HepG2 (cell line): ENCODE data around the gene C20orf204. TPM values are rescaled to one million over a fixed set of nuclear protein-coding genes. Genes with fewer than 3 reads are reported as not detected.

Source experiments
- HMGXB4 ChIP-seq, 2 experiments: sonication (generic) in 1 of 2; formaldehyde crosslinking in 1 of 2; IDR thresholded peaks; 2 replicates each; pipeline versions ENCODE4 v1.4.0 to v1.6.1; 2018 to 2020; ENCODE audit warnings: missing genetic modification reagents in 2 of 2, borderline replicate concordance in 1 of 2, low read depth in 1 of 2, mild to moderate bottlenecking in 1 of 2, missing biosample characterization in 1 of 2
- IRF2 ChIP-seq: IDR thresholded peaks from 2 replicates; pipeline ENCODE4 v1.6.1; 2018; ENCODE audit warnings: missing genetic modification reagents, missing compliant biosample characterization
- SNAPC4 ChIP-seq: sonication (generic); formaldehyde crosslinking; IDR thresholded peaks from 2 replicates; pipeline ENCODE4 v1.4.0; 2020; ENCODE audit warnings: mild to moderate bottlenecking, missing genetic modification reagents
- ZBTB40 ChIP-seq, 2 experiments: fragments of 450-650 bp in 1 of 2; sonication (generic) in 1 of 2; formaldehyde crosslinking in 1 of 2; IDR thresholded peaks; 2 replicates each; pipeline versions ENCODE4 v1.6.1 to v1.8.0; 2016 to 2022; ENCODE audit warnings: antibody characterized with exemption in 1 of 2, mild to moderate bottlenecking in 1 of 2, missing genetic modification reagents in 1 of 2
- ZFP37 ChIP-seq: sonication (generic); formaldehyde crosslinking; IDR thresholded peaks from 2 replicates; pipeline ENCODE4 v1.4.0; 2020; ENCODE audit warnings: missing genetic modification reagents, borderline replicate concordance
- ZNF18 ChIP-seq: sonication (generic); formaldehyde crosslinking; IDR thresholded peaks from 2 replicates; pipeline ENCODE4 v1.8.0; 2022; ENCODE audit warnings: mild to moderate bottlenecking, missing genetic modification reagents; ENCODE audit not compliant: insufficient replicate concordance
- ZNF629 ChIP-seq: sonication (generic); formaldehyde crosslinking; conservative IDR thresholded peaks from 2 replicates; pipeline ENCODE4 v1.5.0; 2020; ENCODE audit warnings: missing genetic modification reagents
- ZNF746 ChIP-seq: sonication (generic); formaldehyde crosslinking; IDR thresholded peaks from 2 replicates; pipeline ENCODE4 v1.8.0; 2022; ENCODE audit warnings: mild to moderate bottlenecking, missing genetic modification reagents
- ZNF792 ChIP-seq: IDR thresholded peaks from 2 replicates; pipeline ENCODE4 v1.6.1; 2016
- polyA plus RNA-seq, 8 experiments: library from polyadenylated mRNA; depleted of rRNA in 3 of 8; stranded (reverse) in 7 of 8; unstranded in 1 of 8; fragments of >200 nt; fragmentation: Illumina TruSeq in 4 of 8; extraction: Trizol in 4 of 8; gene quantifications; 2 replicates each; pipeline versions ENCODE4 v1.2.1 to v1.2.3, GENCODE V29; 2011 to 2016; ENCODE audit warnings: low read depth in 4 of 8, missing spikeins in 1 of 8, mixed read lengths in 1 of 8; ENCODE audit not compliant: insufficient read depth in 1 of 8
- total RNA-seq, 5 experiments: library from RNA; depleted of rRNA; stranded (reverse); fragments of >200 nt; fragmentation: Illumina TruSeq; extraction: Trizol; gene quantifications; 2 replicates each; pipeline ENCODE4 v1.2.3, GENCODE V29; 2016; ENCODE audit warnings: low read depth in 1 of 5

Gene C20orf204
- total and polyA plus RNA-seq, 2 of the 13 experiments (the other 11 are each of a cell fraction or from before 2014, with no cell fraction given): 22.1 to 80.0 TPM

- TF ChIP-seq HMGXB4 (CRISPR knock-in tag; IDR thresholded peaks at IDR 0.05; ENCODE audit: borderline replicate concordance in 1 of 2, low read depth in 1 of 2) (peak; percentile 94 to 95; a peak in 3 of 4 replicates), ZNF18 (CRISPR knock-in tag) (no peak), ZNF629 (peak; percentile 45), ZNF746 (no peak), ZNF792 (peak; percentile 76), ZFP37 (CRISPR knock-in tag) (peak; percentile 78; the same call in 1 of the 2 replicates), SNAPC4 (CRISPR knock-in tag) (0 out of 2 replicates have a peak, but pooled peaks have one; percentile 85), IRF2 (CRISPR knock-in tag) (peak; percentile 81), ZBTB40 (IDR thresholded peaks at IDR 0.05) (no peak), ZBTB40 (CRISPR knock-in tag; IDR thresholded peaks at IDR 0.05) (no peak)
Observed at GRCh38 chr20:64053841-64054661, 18.1 kb downstream of the C20orf204 start (continued).
